IMR-90 (cell line): ENCODE measurements around the gene KLHL13. TPM values are rescaled to one million over a fixed set of nuclear protein-coding genes. Genes with fewer than 3 reads are reported as not detected.

Experiments used
- ATAC-seq: fragments of 200-7000 bp; cut with Tn5 transposase; 2 replicates; pipeline ENCODE4 v1.9.1; 2020; ENCODE audit warnings: low read depth, mild to moderate bottlenecking, moderate library complexity
- BruUV-seq: library from RNA; stranded (reverse); fragments of 400-500 nt; replicated peaks from 2 replicates; lab custom pipeline; 2021; lab: Mats Ljungman, UMichigan
- CTCF ChIA-PET: fragments of 300-600 bp; formaldehyde crosslinking; extraction: SDS; loops from one replicate; lab custom pipeline; 2021; ENCODE audit warnings: antibody characterized with exemption; lab: Yijun Ruan, JAX
- POLR2A ChIA-PET: fragments of 300-600 bp; sonication (Branson Sonifier 250); formaldehyde crosslinking; loops from one replicate; lab custom pipeline; 2022; ENCODE audit warnings: antibody characterized with exemption; ENCODE audit not compliant: unreplicated experiment; lab: Charles Lee
- DNase-seq: peaks from one replicate; pipeline ENCODE4 v3.0.0; 2013
- H2AFZ ChIP-seq: replicated peaks from 2 replicates; pipeline ENCODE3; 2013; ENCODE audit warnings: low read length, mild to moderate bottlenecking; ENCODE audit not compliant: poor library complexity
- H2AK5ac ChIP-seq: 2 replicates; pipeline ENCODE4 v1.6.1; 2013; ENCODE audit warnings: low read depth, low read length, inconsistent platforms
- H2AK9ac ChIP-seq: replicated peaks from 2 replicates; pipeline ENCODE3; 2013; ENCODE audit warnings: mild to moderate bottlenecking, low read depth, low read length, moderate library complexity; ENCODE audit not compliant: poor library complexity
- H2BK120ac ChIP-seq: 2 replicates; pipeline ENCODE4 v1.6.1; 2013; ENCODE audit warnings: low read depth, low read length, inconsistent platforms
- H2BK15ac ChIP-seq: 3 replicates; pipeline ENCODE4 v1.6.1; 2013; ENCODE audit warnings: low read depth, low read length, inconsistent platforms
- H2BK20ac ChIP-seq: 2 replicates; pipeline ENCODE4 v1.6.1; 2013; ENCODE audit warnings: low read depth, mild to moderate bottlenecking, inconsistent platforms, low read length, moderate library complexity
- H2BK5ac ChIP-seq: 2 replicates; pipeline ENCODE4 v1.6.1; 2013; ENCODE audit warnings: mild to moderate bottlenecking, low read depth, low read length, inconsistent platforms; ENCODE audit not compliant: poor library complexity, severe bottlenecking
- H3K14ac ChIP-seq: replicated peaks from 2 replicates; pipeline ENCODE4 v1.6.1; 2013; ENCODE audit warnings: low read depth, low read length, inconsistent platforms
- H3K18ac ChIP-seq: 2 replicates; pipeline ENCODE4 v1.6.1; 2013; ENCODE audit warnings: low read depth, low read length, control low read depth
- H3K23ac ChIP-seq: 2 replicates; pipeline ENCODE4 v1.6.1; 2013; ENCODE audit warnings: low read depth, low read length, inconsistent platforms
- H3K27ac ChIP-seq: 2 replicates; pipeline ENCODE4 v1.5.1; 2013; ENCODE audit warnings: mild to moderate bottlenecking, control low read depth, low read length; ENCODE audit not compliant: insufficient read depth
- H3K27me3 ChIP-seq: 2 replicates; pipeline ENCODE4 v1.6.1; 2013; ENCODE audit warnings: low read length; ENCODE audit not compliant: control insufficient read depth, insufficient read depth
- H3K36me3 ChIP-seq: 2 replicates; pipeline ENCODE4 v1.6.1; 2013; ENCODE audit warnings: low read length, mixed read lengths; ENCODE audit not compliant: control insufficient read depth, insufficient read depth
- H3K4ac ChIP-seq: 2 replicates; pipeline ENCODE4 v1.6.1; 2013; ENCODE audit warnings: low read depth, low read length, inconsistent platforms
- H3K4me1 ChIP-seq: 2 replicates; pipeline ENCODE4 v1.6.1; 2013; ENCODE audit warnings: low read length, mixed read lengths; ENCODE audit not compliant: control insufficient read depth, insufficient read depth
- H3K4me2 ChIP-seq: 2 replicates; pipeline ENCODE4 v1.6.1; 2013; ENCODE audit warnings: low read depth, mild to moderate bottlenecking, control low read depth, low read length, moderate library complexity
- H3K4me3 ChIP-seq: 2 replicates; pipeline ENCODE4 v1.5.1; 2013; ENCODE audit warnings: low read depth, mild to moderate bottlenecking, control low read depth, low read length, moderate library complexity; ENCODE audit not compliant: insufficient read depth
- H3K56ac ChIP-seq: 2 replicates; pipeline ENCODE4 v1.6.1; 2013; ENCODE audit warnings: low read length, inconsistent platforms; ENCODE audit not compliant: insufficient read depth; ENCODE audit errors: extremely low read depth
- H3K79me1 ChIP-seq, 2 experiments: 2 replicates each; pipeline ENCODE4 v1.6.1; 2013; ENCODE audit warnings: low read length in 2 of 2, inconsistent platforms in 1 of 2, low read depth in 1 of 2
- H3K9ac ChIP-seq: 2 replicates; pipeline ENCODE4 v1.6.1; 2013; ENCODE audit warnings: low read depth, low read length, control low read depth
- H3K9me1 ChIP-seq: 2 replicates; pipeline ENCODE4 v1.6.1; 2013; ENCODE audit warnings: low read length, inconsistent platforms; ENCODE audit not compliant: insufficient read depth
- H3K9me3 ChIP-seq: 2 replicates; pipeline ENCODE4 v1.6.1; 2013; ENCODE audit warnings: low read length; ENCODE audit not compliant: control insufficient read depth, insufficient read depth
- H4K20me1 ChIP-seq: 2 replicates; pipeline ENCODE4 v1.6.1; 2013; ENCODE audit warnings: low read length, inconsistent platforms; ENCODE audit not compliant: insufficient read depth
- H4K5ac ChIP-seq: 2 replicates; pipeline ENCODE4 v1.6.1; 2013; ENCODE audit warnings: mild to moderate bottlenecking, low read depth, low read length, control low read depth
- H4K8ac ChIP-seq, 2 experiments: 2 replicates each; pipeline ENCODE4 v1.6.1; 2013; ENCODE audit warnings: low read depth in 2 of 2, low read length in 2 of 2, control low read depth in 1 of 2, inconsistent platforms in 1 of 2
- H4K91ac ChIP-seq: 2 replicates; pipeline ENCODE4 v1.6.1; 2013; ENCODE audit warnings: low read depth, low read length, inconsistent platforms; ENCODE audit not compliant: insufficient read depth
- BHLHE40 ChIP-seq: fragments of 150-350 bp; IDR thresholded peaks from 2 replicates; pipeline ENCODE4 v1.6.1; 2016; ENCODE audit warnings: mild to moderate bottlenecking, low read depth, low read length
- CEBPB ChIP-seq: IDR thresholded peaks from 2 replicates; pipeline ENCODE4 v1.6.1; 2012; ENCODE audit warnings: low read depth, low read length, improper control_type of control experiment
- CHD1 ChIP-seq: IDR thresholded peaks from 2 replicates; pipeline ENCODE4 v1.6.1; 2012; ENCODE audit warnings: low read depth, low read length, improper control_type of control experiment
- CTCF ChIP-seq: conservative IDR thresholded peaks from 2 replicates; pipeline ENCODE4 v1.5.1; 2012; ENCODE audit warnings: mild to moderate bottlenecking, low read depth, low read length, improper control_type of control experiment
- ELK1 ChIP-seq: fragments of 150-350 bp; IDR thresholded peaks from 2 replicates; pipeline ENCODE4 v1.6.1; 2016; ENCODE audit warnings: low read depth, mild to moderate bottlenecking, low read length, moderate library complexity, borderline replicate concordance
- FOS ChIP-seq: fragments of 150-350 bp; IDR thresholded peaks from 2 replicates; pipeline ENCODE4 v1.6.1; 2016; ENCODE audit warnings: low read depth, low read length
- MAFK ChIP-seq: IDR thresholded peaks from 2 replicates; pipeline ENCODE4 v1.6.1; 2012; ENCODE audit warnings: low read depth, low read length, improper control_type of control experiment
- MAZ ChIP-seq: IDR thresholded peaks from 2 replicates; pipeline ENCODE4 v1.6.1; 2012; ENCODE audit warnings: low read depth, mild to moderate bottlenecking, low read length, improper control_type of control experiment, moderate library complexity, borderline replicate concordance
- MXI1 ChIP-seq: IDR thresholded peaks from 2 replicates; pipeline ENCODE4 v1.6.1; 2012; ENCODE audit warnings: low read depth, mild to moderate bottlenecking, low read length, moderate library complexity, borderline replicate concordance
- POLR2A ChIP-seq: IDR thresholded peaks from 2 replicates; pipeline ENCODE4 v1.6.1; 2012; ENCODE audit warnings: mild to moderate bottlenecking, low read depth, low read length
- RAD21 ChIP-seq: IDR thresholded peaks from 2 replicates; pipeline ENCODE4 v1.6.1; 2012; ENCODE audit warnings: low read length, improper control_type of control experiment
- RCOR1 ChIP-seq: IDR thresholded peaks from 2 replicates; pipeline ENCODE4 v1.6.1; 2012; ENCODE audit warnings: mild to moderate bottlenecking, low read length, improper control_type of control experiment; ENCODE audit not compliant: insufficient replicate concordance
- RFX5 ChIP-seq: IDR thresholded peaks from 2 replicates; pipeline ENCODE4 v1.8.0; 2012; ENCODE audit warnings: low read depth, mild to moderate bottlenecking, low read length, moderate library complexity
- SMC3 ChIP-seq: fragments of 150-350 bp; IDR thresholded peaks from 2 replicates; pipeline ENCODE4 v1.6.1; 2016; ENCODE audit warnings: low read depth, mild to moderate bottlenecking, antibody characterized with exemption, low read length, moderate library complexity
- USF2 ChIP-seq: fragments of 150-350 bp; IDR thresholded peaks from 2 replicates; pipeline ENCODE4 v1.6.1; 2017; ENCODE audit warnings: mild to moderate bottlenecking, antibody characterized with exemption, low read length, low read depth
- WGBS, 2 experiments: methylation state at CpG; one replicate each; pipeline versions ENCODE4 v1.1.5 to v1.1.7; 2013; ENCODE audit warnings: missing lambda C conversion rate in 2 of 2; ENCODE audit not compliant: insufficient read length in 1 of 2; ENCODE audit errors: extremely low coverage in 2 of 2; 5-methylcytosine and 5-hydroxymethylcytosine counted together
- dilution Hi-C: fragments of 300-500 bp; cut with HindIII; formaldehyde crosslinking; loops from one replicate; pipeline ENCODE4 v1.14.3; 2018; ENCODE audit warnings: low sequenced_read_pairs; ENCODE audit not compliant: unreplicated experiment
- in situ Hi-C: fragments of 300-500 bp; cut with MboI; formaldehyde crosslinking; loops from 3 replicates; pipeline ENCODE4 v1.14.3; 2019; ENCODE audit warnings: low sequenced_read_pairs, inconsistent platforms, mixed read lengths
- intact Hi-C: fragments of 100-400 bp; cut with micrococcal nuclease; formaldehyde crosslinking; loops from 2 replicates; pipeline ENCODE4 v1.10.0; 2022
- polyA plus RNA-seq, 3 experiments: library from polyadenylated mRNA; depleted of rRNA; stranded (reverse); fragments of >200 nt; gene quantifications; 2 replicates each; pipeline ENCODE4 v1.2.3, GENCODE V29; 2012; ENCODE audit warnings: low replicate concordance in 1 of 3
- total RNA-seq: library from RNA; depleted of rRNA; stranded (reverse); fragments of >200 nt; gene quantifications from 2 replicates; pipeline ENCODE4 v1.2.3, GENCODE V29; 2012

Gene KLHL13
- total and polyA plus RNA-seq, 2 of the 4 experiments (the other 2 are of a cell fraction) = 4.0 to 12.5 TPM

- no peak for ATAC-seq
- H4K91ac ChIP-seq = no peak overlapping the region
Measured at GRCh38 chrX:117982694-117983392, 133.8 kb downstream of the KLHL13 start.

More at GRCh38 chrX:117982694-117983392, 133.8 kb downstream of the KLHL13 start:
- H2BK15ac ChIP-seq = no peak overlapping the region
- peaks cover 4% of the 10 kb centered on the region; the same call in 1 of the 2 replicates for H3K4me1 ChIP-seq
- no peaks in the 10 kb centered on the region for H3K79me1 ChIP-seq
- no CpG with 5 or more reads among the region's 4 CpGs for WGBS, 2 experiments
- no peak overlapping the region for H3K4ac ChIP-seq
- H3K18ac ChIP-seq = no peak overlapping the region
- in situ Hi-C loops (no loop called here), dilution Hi-C loops (no loop called here), intact Hi-C loops (loop anchor here (5.0 kb wide), 1 partner anchor 1496 kb away; no protein-coding TSS in a partner anchor)
- H3K4me3 ChIP-seq = no peak overlapping the region
- BruUV-seq = no TSS peak
- H2AK9ac ChIP-seq = no peak overlapping the region
- DNase-seq = no peak
- no peak overlapping the region for H2AK5ac ChIP-seq
- H4K8ac ChIP-seq = no peak overlapping the region
- H3K9me3 ChIP-seq = no peaks in the 10 kb centered on the region
- ChIA-PET CTCF (no interaction called here), POLR2A (no interaction called here)
- no peak overlapping the region for H4K5ac ChIP-seq
- no peak overlapping the region for H2AFZ ChIP-seq
- no peak overlapping the region for H3K9ac ChIP-seq
- no peak overlapping the region for H3K4me2 ChIP-seq
- H2BK20ac ChIP-seq = no peak overlapping the region
- H3K27ac ChIP-seq = no peak overlapping the region
- H2BK120ac ChIP-seq = no peak overlapping the region
- no peaks in the 10 kb centered on the region for H3K9me1 ChIP-seq
- no peak overlapping the region for H3K23ac ChIP-seq
- TF ChIP-seq MAZ (no peak), RFX5 (no peak), ELK1 (no peak), CHD1 (no peak), USF2 (no peak), FOS (no peak), CEBPB (no peak), MAFK (no peak), MXI1 (no peak), SMC3 (no peak), POLR2A (no peak), RAD21 (no peak), BHLHE40 (no peak), RCOR1 (no peak), CTCF (no peak)
- no peak overlapping the region for H3K56ac ChIP-seq
- H3K14ac ChIP-seq = no peak overlapping the region
- H2BK5ac ChIP-seq = no peak overlapping the region
- H3K36me3 ChIP-seq = no peaks in the 10 kb centered on the region
- no peaks in the 10 kb centered on the region for H3K27me3 ChIP-seq
- no peaks in the 10 kb centered on the region for H4K20me1 ChIP-seq
